Endothelial cell (in vitro differentiated cells): ENCODE results near the gene THRAP3. TPM values are rescaled to one million over a fixed set of nuclear protein-coding genes. Genes with fewer than 3 reads are reported as not detected.

ENCODE experiments used
- DNase-seq: peaks from one replicate; pipeline ENCODE4 v3.0.0; 2021; ENCODE audit warnings: low spot score
- H3K27ac Mint-ChIP-seq: one replicate; pipeline ENCODE4 v1.8.0; 2021; ENCODE audit warnings: mixed read lengths, inconsistent platforms; ENCODE audit not compliant: unreplicated experiment
- H3K27me3 Mint-ChIP-seq: one replicate; pipeline ENCODE4 v1.8.0; 2021; ENCODE audit warnings: mild to moderate bottlenecking, moderate library complexity, mixed read lengths, inconsistent platforms; ENCODE audit not compliant: unreplicated experiment
- H3K36me3 Mint-ChIP-seq: one replicate; pipeline ENCODE4 v1.8.0; 2021; ENCODE audit warnings: mild to moderate bottlenecking, low read depth, mixed read lengths, inconsistent platforms; ENCODE audit not compliant: unreplicated experiment
- H3K4me1 Mint-ChIP-seq: one replicate; pipeline ENCODE4 v1.8.0; 2021; ENCODE audit warnings: mild to moderate bottlenecking, mixed read lengths, inconsistent platforms; ENCODE audit not compliant: unreplicated experiment
- H3K4me3 Mint-ChIP-seq: one replicate; pipeline ENCODE4 v1.8.0; 2021; ENCODE audit warnings: mild to moderate bottlenecking, mixed read lengths, inconsistent platforms; ENCODE audit not compliant: unreplicated experiment
- H3K9me3 Mint-ChIP-seq: one replicate; pipeline ENCODE4 v1.8.0; 2021; ENCODE audit warnings: mixed read lengths, inconsistent platforms; ENCODE audit not compliant: unreplicated experiment
- total RNA-seq: library from RNA; stranded (reverse); fragmentation: NEBNext Ultra II Directional; extraction: Animal tissue kit (Norgen Biotek cat#: 25700); gene quantifications from one replicate; pipeline ENCODE4 v1.2.1, GENCODE V29; 2021; ENCODE audit not compliant: unreplicated experiment
- TF ChIP-seq, protein P1 (sequence below): fragments of 200-600 bp; sonication (generic); IDR thresholded peaks from one replicate; pipeline ENCODE4 v1.5.0; 2021; ENCODE audit warnings: antibody characterized with exemption; ENCODE audit not compliant: unreplicated experiment

THRAP3 gene
- total RNA-seq, 1 donor from 2014 or later = 129 TPM

DNA sequence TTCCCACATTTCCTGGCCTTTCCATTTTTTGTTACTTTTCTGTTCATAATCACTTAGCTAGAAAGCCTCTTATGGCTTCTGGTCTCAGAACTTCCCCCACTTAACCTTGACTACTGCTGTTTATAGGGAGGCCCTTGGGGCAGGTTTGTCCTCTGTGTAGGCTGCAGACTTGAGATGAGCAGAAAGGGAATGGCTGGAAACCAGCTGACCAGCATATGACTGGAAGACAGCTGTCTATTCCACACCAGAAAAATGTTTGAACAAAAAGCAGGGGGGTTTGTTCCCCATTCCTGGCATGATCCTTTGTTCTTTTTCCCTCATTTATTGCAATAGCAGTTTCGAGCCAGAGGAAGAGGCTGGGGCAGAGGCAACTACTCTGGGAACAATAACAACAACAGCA, 77.0 kb downstream of the THRAP3 start:
- Mint-ChIP-seq H3K27me3 (peaks cover 9% of the 10 kb centered on the region), H3K4me3 (peak overlapping the region; percentile 27), H3K9me3 (no peaks in the 10 kb centered on the region), H3K36me3 (peaks cover 42% of the 10 kb centered on the region), H3K27ac (no peak overlapping the region), H3K4me1 (peaks cover 10% of the 10 kb centered on the region)
- TF ChIP-seq, protein P1, sequence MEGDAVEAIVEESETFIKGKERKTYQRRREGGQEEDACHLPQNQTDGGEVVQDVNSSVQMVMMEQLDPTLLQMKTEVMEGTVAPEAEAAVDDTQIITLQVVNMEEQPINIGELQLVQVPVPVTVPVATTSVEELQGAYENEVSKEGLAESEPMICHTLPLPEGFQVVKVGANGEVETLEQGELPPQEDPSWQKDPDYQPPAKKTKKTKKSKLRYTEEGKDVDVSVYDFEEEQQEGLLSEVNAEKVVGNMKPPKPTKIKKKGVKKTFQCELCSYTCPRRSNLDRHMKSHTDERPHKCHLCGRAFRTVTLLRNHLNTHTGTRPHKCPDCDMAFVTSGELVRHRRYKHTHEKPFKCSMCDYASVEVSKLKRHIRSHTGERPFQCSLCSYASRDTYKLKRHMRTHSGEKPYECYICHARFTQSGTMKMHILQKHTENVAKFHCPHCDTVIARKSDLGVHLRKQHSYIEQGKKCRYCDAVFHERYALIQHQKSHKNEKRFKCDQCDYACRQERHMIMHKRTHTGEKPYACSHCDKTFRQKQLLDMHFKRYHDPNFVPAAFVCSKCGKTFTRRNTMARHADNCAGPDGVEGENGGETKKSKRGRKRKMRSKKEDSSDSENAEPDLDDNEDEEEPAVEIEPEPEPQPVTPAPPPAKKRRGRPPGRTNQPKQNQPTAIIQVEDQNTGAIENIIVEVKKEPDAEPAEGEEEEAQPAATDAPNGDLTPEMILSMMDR = no peak
- DNase-seq = no peak

DNA sequence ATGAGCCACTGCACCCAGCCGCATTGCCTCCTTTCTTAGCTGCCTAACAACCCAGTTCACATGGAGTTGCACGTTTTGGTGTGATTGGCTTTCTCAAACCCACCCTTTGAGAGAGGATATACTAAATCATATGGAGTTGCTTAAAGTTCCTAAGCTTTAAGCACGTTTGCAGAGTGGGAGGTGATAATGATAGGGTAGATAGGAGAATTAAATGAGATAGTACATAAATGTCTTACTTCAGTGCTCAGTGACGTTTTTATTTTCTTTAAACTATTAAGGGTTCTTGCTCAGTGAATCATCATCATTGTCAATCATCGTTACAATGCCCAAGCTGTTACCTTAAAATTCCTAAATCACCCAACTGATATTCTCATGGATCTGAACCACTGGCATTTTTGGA, 79.0 kb downstream of the THRAP3 start:
- Mint-ChIP-seq H3K36me3 (peaks cover 33% of the 10 kb centered on the region), H3K27me3 (peaks cover 11% of the 10 kb centered on the region), H3K4me3 (peak overlapping the region; percentile 29), H3K27ac (no peak overlapping the region), H3K4me1 (peaks cover 15% of the 10 kb centered on the region), H3K9me3 (no peaks in the 10 kb centered on the region)
- DNase-seq = no peak
- TF ChIP-seq, protein P1 = no peak

DNA sequence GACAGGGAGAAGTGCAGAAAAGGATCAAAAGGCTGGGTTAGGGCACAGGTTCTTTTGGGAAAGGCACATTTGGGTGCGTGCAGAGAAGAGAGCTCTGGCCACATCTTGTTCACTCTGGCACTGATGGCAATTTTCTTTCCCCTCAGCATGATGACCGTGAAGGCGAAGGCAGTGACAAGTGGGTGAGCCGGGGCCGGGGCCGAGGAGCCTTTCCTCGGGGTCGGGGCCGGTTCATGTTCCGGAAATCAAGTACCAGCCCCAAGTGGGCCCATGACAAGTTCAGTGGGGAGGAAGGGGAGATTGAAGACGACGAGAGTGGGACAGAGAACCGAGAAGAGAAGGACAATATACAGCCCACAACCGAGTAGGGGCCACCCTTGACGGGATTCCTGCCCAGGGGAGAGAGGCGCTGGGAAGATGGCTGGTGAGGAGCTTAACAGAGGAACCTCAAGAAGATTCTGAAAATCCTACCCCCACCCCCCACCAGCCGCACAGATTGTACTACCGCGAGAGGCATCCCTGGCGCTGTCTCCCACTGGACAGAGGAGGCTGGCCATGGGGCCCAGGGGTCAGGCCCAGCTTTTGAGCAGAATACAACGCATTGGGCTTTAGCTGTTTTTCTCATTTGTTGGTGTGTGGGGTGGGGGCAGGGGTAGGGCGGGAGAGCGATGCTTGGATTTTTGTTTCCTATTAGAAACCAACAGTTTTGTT, 79.6 kb downstream of the THRAP3 start:
- Mint-ChIP-seq H3K4me3 (peak overlapping the region; percentile 29), H3K27me3 (peaks cover 11% of the 10 kb centered on the region), H3K36me3 (peaks cover 33% of the 10 kb centered on the region), H3K9me3 (no peaks in the 10 kb centered on the region), H3K4me1 (peaks cover 15% of the 10 kb centered on the region), H3K27ac (no peak overlapping the region)
- DNase-seq = no peak
- TF ChIP-seq, protein P1 = no peak

DNA sequence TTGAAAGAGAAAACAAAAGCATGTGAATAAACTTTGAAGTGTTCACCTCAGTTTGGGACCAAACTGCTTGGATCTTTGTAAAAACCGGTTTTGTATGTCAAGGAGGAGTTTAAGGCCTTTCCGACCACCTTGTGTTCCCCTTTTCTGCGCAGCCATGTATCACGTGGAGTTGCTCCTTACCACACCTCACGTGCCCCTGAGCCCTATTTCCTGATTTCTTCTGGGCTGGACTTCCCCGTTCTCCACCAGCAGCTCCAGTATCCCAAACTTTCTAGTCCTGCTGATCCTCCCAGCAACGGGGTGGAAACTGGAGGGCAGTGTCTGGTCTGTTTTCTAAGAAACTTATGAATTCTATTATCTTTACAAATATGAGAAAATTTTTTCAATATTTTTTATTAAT, 80.3 kb downstream of the THRAP3 start:
- TF ChIP-seq, protein P1 = no peak
- no peak overlapping the region for H3K4me3 Mint-ChIP-seq

More for the DNA sequence above, 80.3 kb downstream of the THRAP3 start:
- no peak for DNase-seq
- Mint-ChIP-seq H3K27ac (no peak overlapping the region), H3K4me1 (peaks cover 15% of the 10 kb centered on the region), H3K9me3 (no peaks in the 10 kb centered on the region), H3K27me3 (peaks cover 11% of the 10 kb centered on the region), H3K36me3 (peaks cover 35% of the 10 kb centered on the region)
